Loucy (cell line): ENCODE data around the gene PADI1.

Source experiments
- H2AFZ ChIP-seq: fragments of 200-600 bp; sonication (generic); 2 replicates; pipeline ENCODE4 v1.6.0; 2016; ENCODE audit warnings: antibody characterized with exemption, mild to moderate bottlenecking, low read length, moderate library complexity
- H3F3A ChIP-seq: fragments of 200-600 bp; 2 replicates; pipeline ENCODE4 v1.6.0; 2016; ENCODE audit warnings: antibody characterized with exemption, low read depth, mild to moderate bottlenecking
- H3K27me3 ChIP-seq: fragments of 200-600 bp; sonication (generic); 2 replicates; pipeline ENCODE4 v1.6.1; 2014; ENCODE audit warnings: low read length, mild to moderate bottlenecking; ENCODE audit not compliant: insufficient read depth, poor library complexity, severe bottlenecking
- H3K36me3 ChIP-seq: fragments of 200-600 bp; sonication (generic); 2 replicates; pipeline ENCODE4 v1.6.1; 2016; ENCODE audit warnings: low read length; ENCODE audit not compliant: insufficient read depth
- H3K4me1 ChIP-seq: fragments of 200-600 bp; sonication (generic); 2 replicates; pipeline ENCODE4 v1.5.1; 2014; ENCODE audit warnings: low read length, mild to moderate bottlenecking; ENCODE audit not compliant: insufficient read depth, poor library complexity, severe bottlenecking
- H3K4me2 ChIP-seq: fragments of 200-600 bp; sonication (generic); 2 replicates; pipeline ENCODE4 v1.6.0; 2014; ENCODE audit warnings: antibody characterized with exemption, low read length, low read depth, mild to moderate bottlenecking; ENCODE audit not compliant: poor library complexity, severe bottlenecking
- H3K4me3 ChIP-seq: fragments of 200-600 bp; sonication (generic); 2 replicates; pipeline ENCODE4 v1.5.1; 2014; ENCODE audit warnings: low read length, mild to moderate bottlenecking, mixed read lengths; ENCODE audit not compliant: poor library complexity, severe bottlenecking
- H3K79me2 ChIP-seq: fragments of 200-600 bp; sonication (generic); 2 replicates; pipeline ENCODE4 v1.6.1; 2014; ENCODE audit warnings: low read length; ENCODE audit not compliant: insufficient read depth
- H3K9ac ChIP-seq: fragments of 200-600 bp; sonication (generic); 2 replicates; pipeline ENCODE4 v1.6.0; 2014; ENCODE audit warnings: mild to moderate bottlenecking, low read depth, low read length, moderate library complexity; ENCODE audit not compliant: poor library complexity, severe bottlenecking
- H3K9me2 ChIP-seq: fragments of 200-600 bp; sonication (generic); replicated peaks from 2 replicates; pipeline ENCODE4 v1.6.1; 2016; ENCODE audit warnings: low read depth, low read length, mixed read lengths
- H3K9me3 ChIP-seq: fragments of 200-600 bp; sonication (generic); 2 replicates; pipeline ENCODE4 v1.6.1; 2014; ENCODE audit warnings: mild to moderate bottlenecking, antibody characterized with exemption, low read length, low read depth; ENCODE audit not compliant: insufficient read depth
- H4K20me1 ChIP-seq: fragments of 200-600 bp; sonication (generic); 2 replicates; pipeline ENCODE4 v1.6.0; 2014; ENCODE audit warnings: antibody characterized with exemption, low read length, mild to moderate bottlenecking; ENCODE audit not compliant: insufficient read depth, poor library complexity, severe bottlenecking
- CTCF ChIP-seq: fragments of 200-600 bp; sonication (generic); conservative IDR thresholded peaks from 2 replicates; pipeline ENCODE4 v1.5.1; 2014; ENCODE audit warnings: mild to moderate bottlenecking, antibody characterized with exemption, low read length
- EZH2phosphoT487 ChIP-seq: fragments of 200-600 bp; IDR thresholded peaks from 2 replicates; pipeline ENCODE4 v1.6.1; 2018; ENCODE audit warnings: antibody characterized with exemption, mild to moderate bottlenecking, moderate library complexity, borderline replicate concordance

Gene PADI1

DNA sequence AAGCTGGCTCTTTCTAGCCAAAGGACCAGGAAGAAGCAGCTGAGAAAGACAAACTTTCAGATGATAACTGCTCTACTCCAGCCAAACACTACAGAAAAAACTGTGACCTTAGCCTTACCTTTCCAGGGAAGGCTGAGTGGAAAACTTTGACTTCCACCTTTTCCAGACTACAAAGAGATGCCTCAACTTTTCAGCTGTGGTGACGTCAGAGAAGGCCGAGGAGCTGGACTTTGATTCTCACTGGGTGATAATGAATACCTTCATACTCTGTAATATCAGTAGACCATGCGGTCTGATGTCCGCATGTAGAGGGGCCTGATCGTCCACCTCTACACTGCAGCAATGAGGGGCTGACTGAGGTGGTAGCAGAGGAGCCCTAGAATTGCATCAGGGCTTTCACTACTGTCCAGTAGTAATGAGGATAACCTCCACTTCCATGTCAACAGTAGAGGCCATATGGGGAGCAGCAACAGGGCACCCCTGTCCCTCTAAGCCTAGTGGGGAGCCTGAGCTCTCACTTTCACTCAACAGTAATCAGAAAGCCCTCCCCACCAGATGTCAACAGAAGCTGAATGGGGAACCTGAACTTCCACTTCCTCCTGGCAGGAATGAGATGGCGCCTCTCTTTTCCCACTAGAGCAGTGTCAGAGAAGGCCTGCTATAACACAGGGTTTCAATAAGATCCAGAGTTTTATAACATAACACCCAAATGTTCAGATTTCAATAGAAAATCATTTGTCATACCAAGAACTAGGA lies 28.4 kb upstream of the PADI1 start:
- no peak overlapping the region for H3K9ac ChIP-seq
- H3K9me2 ChIP-seq: no peaks in the 10 kb centered on the region
- TF ChIP-seq CTCF (no peak), EZH2phosphoT487 (no peak)
- H3K4me3 ChIP-seq: no peak overlapping the region
- H3K79me2 ChIP-seq: no peaks in the 10 kb centered on the region
- peaks cover 15% of the 10 kb centered on the region for H3K4me1 ChIP-seq
- no peak overlapping the region for H3K4me2 ChIP-seq
- no peaks in the 10 kb centered on the region for H3K27me3 ChIP-seq
- H4K20me1 ChIP-seq: no peaks in the 10 kb centered on the region
- H3K36me3 ChIP-seq: no peaks in the 10 kb centered on the region
- H3F3A ChIP-seq: no peaks in the 10 kb centered on the region
- peaks cover 4% of the 10 kb centered on the region; the same call in 1 of the 2 replicates for H3K9me3 ChIP-seq
- H2AFZ ChIP-seq: no peak overlapping the region

DNA sequence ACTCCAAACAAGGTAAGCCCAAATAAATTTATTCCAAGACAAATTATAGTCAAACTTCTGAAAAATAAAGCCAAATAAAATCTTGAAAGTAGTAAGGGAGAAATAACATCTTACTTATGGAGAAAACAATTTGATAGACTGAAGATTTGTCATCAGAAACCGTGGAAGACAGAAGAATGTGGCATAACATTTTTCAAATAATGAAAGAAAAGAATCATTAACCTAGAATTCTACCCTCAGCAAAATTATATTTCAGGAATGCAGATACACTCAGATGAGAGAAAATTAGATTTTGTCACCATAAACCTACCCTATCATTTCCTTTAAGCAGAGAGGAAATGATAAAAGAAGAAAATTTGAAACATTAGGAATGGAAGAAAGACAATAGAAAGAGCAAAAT lies 27.3 kb upstream of the PADI1 start:
- Histone ChIP-seq H3K27me3 (no peaks in the 10 kb centered on the region), H3K9me2 (no peaks in the 10 kb centered on the region), H4K20me1 (no peaks in the 10 kb centered on the region), H3K9me3 (peaks cover 4% of the 10 kb centered on the region; the same call in 1 of the 2 replicates), H3K9ac (no peak overlapping the region), H3K36me3 (no peaks in the 10 kb centered on the region), H3F3A (no peaks in the 10 kb centered on the region), H3K79me2 (no peaks in the 10 kb centered on the region), H2AFZ (no peak overlapping the region), H3K4me3 (no peak overlapping the region), H3K4me2 (no peak overlapping the region), H3K4me1 (peaks cover 25% of the 10 kb centered on the region)
- TF ChIP-seq EZH2phosphoT487 (no peak), CTCF (no peak)

GRCh38 chr1:17181781-17182464 lies 23.0 kb upstream of the PADI1 start:
- Histone ChIP-seq H3K9ac (peak overlapping the region; percentile 63), H3K4me1 (peaks cover 54% of the 10 kb centered on the region), H3K9me3 (0 out of 2 replicates have a peak, but pooled peaks cover under 1% of the 10 kb centered on the region), H3F3A (no peaks in the 10 kb centered on the region), H3K4me3 (peak overlapping the region; percentile 69), H4K20me1 (no peaks in the 10 kb centered on the region), H3K79me2 (no peaks in the 10 kb centered on the region), H3K4me2 (peak overlapping the region; percentile 85), H3K36me3 (no peaks in the 10 kb centered on the region), H2AFZ (peak overlapping the region; percentile 77), H3K27me3 (no peaks in the 10 kb centered on the region), H3K9me2 (no peaks in the 10 kb centered on the region)
- TF ChIP-seq EZH2phosphoT487 (no peak), CTCF (no peak)
